MM.1S (cell line): Measurements from ENCODE around the gene UTF1.

ENCODE experiments used
- CTCF ChIP-seq: fragments of 300-600 bp; sonication (generic); IDR thresholded peaks from 2 replicates; pipeline ENCODE4 v1.5.1; 2016; ENCODE audit warnings: antibody characterized with exemption, low read length, mixed read lengths
- EZH2 ChIP-seq: fragments of 300-600 bp; sonication (generic); optimal IDR thresholded peaks from 2 replicates; pipeline ENCODE3; 2017; ENCODE audit warnings: low read depth, mild to moderate bottlenecking, antibody characterized with exemption, low read length, mixed read lengths
- EZH2phosphoT487 ChIP-seq: fragments of 300-600 bp; sonication (generic); IDR thresholded peaks from 2 replicates; pipeline ENCODE4 v1.6.1; 2018; ENCODE audit warnings: antibody characterized with exemption, low read length

- TF ChIP-seq EZH2 (no peak), CTCF (no peak), EZH2phosphoT487 (no peak)
These were observed 19.2 kb downstream of the UTF1 start for GRCh38 chr10:133249094-133249780.
